Activated CD8-positive, alpha-beta T cell treated with anti-CD3 and anti-CD28 coated beads for 36 hours (primary cell): ENCODE measurements around the gene NHERF1. TPM values are rescaled to one million over a fixed set of nuclear protein-coding genes. Genes with fewer than 3 reads are reported as not detected.

Experiments
- ATAC-seq: fragments of 200-7000 bp; cut with Tn5 transposase; one replicate; pipeline ENCODE4 v1.10.0; 2021; ENCODE audit warnings: mild to moderate bottlenecking, moderate library complexity
- CTCF ChIA-PET: fragments of 350-600 bp; sonication (Branson Sonifier 250); formaldehyde crosslinking; loops from one replicate; lab custom pipeline; 2021; ENCODE audit warnings: antibody characterized with exemption; lab: Charles Lee
- POLR2A ChIA-PET: fragments of 350-600 bp; sonication (Branson Sonifier 250); formaldehyde crosslinking; loops from one replicate; lab custom pipeline; 2021; ENCODE audit warnings: antibody characterized with exemption; lab: Charles Lee
- DNase-seq: peaks from one replicate; pipeline ENCODE4 v3.0.0-alpha.2; 2020
- H3K27ac Mint-ChIP-seq: one replicate; pipeline ENCODE4 v1.8.0; 2021; ENCODE audit warnings: mild to moderate bottlenecking, mixed read lengths
- H3K27me3 Mint-ChIP-seq: one replicate; pipeline ENCODE4 v1.8.0; 2021; ENCODE audit warnings: mixed read lengths
- H3K36me3 Mint-ChIP-seq: one replicate; pipeline ENCODE4 v1.8.0; 2021; ENCODE audit warnings: low read depth, mixed read lengths
- H3K4me1 Mint-ChIP-seq: one replicate; pipeline ENCODE4 v1.8.0; 2021; ENCODE audit warnings: low read depth, mixed read lengths
- H3K4me3 Mint-ChIP-seq: one replicate; pipeline ENCODE4 v1.8.0; 2021; ENCODE audit warnings: mild to moderate bottlenecking, moderate library complexity, mixed read lengths
- H3K9me3 Mint-ChIP-seq: one replicate; pipeline ENCODE4 v1.8.0; 2021; ENCODE audit warnings: mixed read lengths
- intact Hi-C: fragments of 100-400 bp; cut with micrococcal nuclease; formaldehyde crosslinking; loops from one replicate; pipeline ENCODE4 v1.10.0; 2022
- total RNA-seq, 2 experiments: library from RNA; stranded (reverse); gene quantifications; one replicate each; pipeline ENCODE4 v1.2.3, GENCODE V29; 2021
- TF ChIP-seq, protein P1 (sequence below): fragments of 200-600 bp; IDR thresholded peaks from one replicate; pipeline ENCODE4 v1.8.0; 2022; ENCODE audit warnings: antibody characterized with exemption, mild to moderate bottlenecking

The NHERF1 gene
- total RNA-seq, 2 experiments from 2014 or later = 143 to 150 TPM

- H3K27ac Mint-ChIP-seq = peak overlapping the region; percentile 81
- no peaks in the 10 kb centered on the region for H3K9me3 Mint-ChIP-seq
- ChIA-PET POLR2A (interaction anchor here (0.7 to 2.7 kb wide), 7 partner anchors 9 to 24 kb away, joined by 3 to 19 read pairs (median 8); partner anchors contain the start of gene NAT9), CTCF (interaction anchor here (1.1 to 8.6 kb wide), 9 partner anchors 11 to 101 kb away, joined by 4 to 98 read pairs (median 9); partner anchors contain the start of genes NHERF1 and RAB37)
- intact Hi-C loops = no loop called here
- H3K36me3 Mint-ChIP-seq = peaks cover 22% of the 10 kb centered on the region
- peaks cover 75% of the 10 kb centered on the region for H3K4me1 Mint-ChIP-seq
- no peaks in the 10 kb centered on the region for H3K27me3 Mint-ChIP-seq
- TF ChIP-seq, protein P1, sequence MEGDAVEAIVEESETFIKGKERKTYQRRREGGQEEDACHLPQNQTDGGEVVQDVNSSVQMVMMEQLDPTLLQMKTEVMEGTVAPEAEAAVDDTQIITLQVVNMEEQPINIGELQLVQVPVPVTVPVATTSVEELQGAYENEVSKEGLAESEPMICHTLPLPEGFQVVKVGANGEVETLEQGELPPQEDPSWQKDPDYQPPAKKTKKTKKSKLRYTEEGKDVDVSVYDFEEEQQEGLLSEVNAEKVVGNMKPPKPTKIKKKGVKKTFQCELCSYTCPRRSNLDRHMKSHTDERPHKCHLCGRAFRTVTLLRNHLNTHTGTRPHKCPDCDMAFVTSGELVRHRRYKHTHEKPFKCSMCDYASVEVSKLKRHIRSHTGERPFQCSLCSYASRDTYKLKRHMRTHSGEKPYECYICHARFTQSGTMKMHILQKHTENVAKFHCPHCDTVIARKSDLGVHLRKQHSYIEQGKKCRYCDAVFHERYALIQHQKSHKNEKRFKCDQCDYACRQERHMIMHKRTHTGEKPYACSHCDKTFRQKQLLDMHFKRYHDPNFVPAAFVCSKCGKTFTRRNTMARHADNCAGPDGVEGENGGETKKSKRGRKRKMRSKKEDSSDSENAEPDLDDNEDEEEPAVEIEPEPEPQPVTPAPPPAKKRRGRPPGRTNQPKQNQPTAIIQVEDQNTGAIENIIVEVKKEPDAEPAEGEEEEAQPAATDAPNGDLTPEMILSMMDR = no peak
- peak overlapping the region; percentile 51 for H3K4me3 Mint-ChIP-seq
- ATAC-seq (no peak), DNase-seq (no peak)
Measured at GRCh38 chr17:74757931-74758847, 9.8 kb downstream of the NHERF1 start.

DNA sequence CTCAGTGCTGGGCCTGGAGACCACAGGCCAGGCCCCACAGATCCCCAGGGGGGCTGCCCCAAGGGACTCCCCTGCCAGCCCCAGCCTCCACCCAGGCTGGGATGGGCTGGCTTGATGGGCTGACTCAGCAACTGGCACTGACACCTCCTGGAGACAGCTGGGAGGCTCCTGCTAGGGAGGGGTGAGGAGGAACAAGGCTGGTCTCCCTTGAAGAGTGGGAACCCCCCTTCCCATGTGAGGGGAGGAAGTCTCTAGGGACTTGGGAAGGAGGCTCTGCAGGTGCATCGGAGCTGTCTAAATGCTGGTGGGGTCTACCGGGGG lies 10.4 kb downstream of the NHERF1 start:
- Mint-ChIP-seq H3K4me3 (peak overlapping the region; percentile 51), H3K27me3 (no peaks in the 10 kb centered on the region), H3K9me3 (no peaks in the 10 kb centered on the region), H3K4me1 (peaks cover 69% of the 10 kb centered on the region), H3K36me3 (peaks cover 20% of the 10 kb centered on the region), H3K27ac (peak overlapping the region; percentile 81)
- TF ChIP-seq, protein P1 = no peak
- intact Hi-C loops = no loop called here
- DNase-seq (peak; percentile 51), ATAC-seq (peak; percentile 61)
- ChIA-PET POLR2A (interaction anchor here (0.8 to 4.2 kb wide), 7 partner anchors 9 to 21 kb away, joined by 3 to 19 read pairs (median 8); partner anchors contain the start of gene NAT9), CTCF (interaction anchor here (0.7 to 8.6 kb wide), 14 partner anchors 7 to 203 kb away, joined by 3 to 98 read pairs (median 6); partner anchors contain the start of genes NHERF1 and RAB37)

- Mint-ChIP-seq H3K27me3 (no peaks in the 10 kb centered on the region), H3K36me3 (peaks cover 18% of the 10 kb centered on the region), H3K27ac (peak overlapping the region; percentile 81), H3K4me3 (peak overlapping the region; percentile 51), H3K4me1 (peaks cover 68% of the 10 kb centered on the region), H3K9me3 (no peaks in the 10 kb centered on the region)
- intact Hi-C loops = no loop called here
- DNase-seq (peak; percentile 75), ATAC-seq (peak; percentile 82)
- ChIA-PET CTCF (interaction anchor here (0.7 to 8.6 kb wide), 15 partner anchors 7 to 203 kb away, joined by 3 to 98 read pairs (median 5); partner anchors contain the start of genes NHERF1 and RAB37), POLR2A (interaction anchor here (0.8 to 4.2 kb wide), 7 partner anchors 10 to 20 kb away, joined by 3 to 19 read pairs (median 8); partner anchors contain the start of gene NAT9)
- TF ChIP-seq, protein P1 = no peak
Measured at GRCh38 chr17:74759243-74759801, 10.9 kb downstream of the NHERF1 start.

DNA sequence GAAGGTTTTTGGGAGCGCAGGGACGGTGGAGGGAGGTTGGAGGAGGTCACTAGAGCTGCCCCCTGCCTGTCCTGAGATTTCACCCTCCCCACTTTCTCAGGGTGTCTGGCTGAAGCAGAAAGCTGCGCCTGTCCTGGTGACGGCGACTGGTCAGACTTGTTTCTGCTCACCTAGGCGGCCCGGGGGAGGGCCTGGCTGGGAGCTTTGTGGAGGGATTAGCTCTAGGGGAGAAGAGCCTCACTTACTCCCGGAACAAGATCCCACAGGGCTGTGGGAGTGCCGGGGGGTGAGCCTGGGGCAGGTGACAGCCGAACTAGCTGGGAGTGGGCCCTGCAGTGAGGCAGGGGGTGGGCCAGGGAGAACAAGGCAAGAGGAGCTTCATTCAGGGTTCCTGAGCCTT lies 11.5 kb downstream of the NHERF1 start:
- no peak for ATAC-seq

More for the DNA sequence above, 11.5 kb downstream of the NHERF1 start:
- Mint-ChIP-seq H3K4me3 (no peak overlapping the region), H3K4me1 (peaks cover 63% of the 10 kb centered on the region), H3K9me3 (no peaks in the 10 kb centered on the region), H3K36me3 (peaks cover 14% of the 10 kb centered on the region), H3K27ac (peak overlapping the region; percentile 81), H3K27me3 (no peaks in the 10 kb centered on the region)
- ChIA-PET CTCF (interaction anchor here (0.9 to 8.6 kb wide), 14 partner anchors 7 to 202 kb away, joined by 3 to 98 read pairs (median 6); partner anchors contain the start of genes NHERF1 and RAB37), POLR2A (interaction anchor here (1.1 to 4.2 kb wide), 5 partner anchors 10 to 20 kb away, joined by 3 to 19 read pairs (median 11); partner anchors contain the start of gene NAT9)
- no peak for DNase-seq
- TF ChIP-seq, protein P1 = no peak
- intact Hi-C loops = no loop called here
